Urothelium cell line (cell line): ENCODE data around the gene EPS8.

ENCODE experiments used
- DNase-seq: peaks from one replicate; pipeline ENCODE4 v3.0.0; 2011; ENCODE audit warnings: low spot score, mixed read lengths
- FAIRE-seq: peaks from 2 replicates; lab custom pipeline; 2011; peaks lifted over from hg19 to GRCh38; lab: Jason Lieb, UNC

Gene EPS8

GRCh38 chr12:15800278-15800677, 11.1 kb upstream of the EPS8 start:
- DNase-seq (no peak), FAIRE-seq (no peak)

- FAIRE-seq (peak; percentile 48), DNase-seq (no peak)
Measured at GRCh38 chr12:15797818-15798217, 8.6 kb upstream of the EPS8 start.

- DNase-seq (peak; percentile 28), FAIRE-seq (no peak)
Measured at GRCh38 chr12:15796493-15797141, 7.4 kb upstream of the EPS8 start.

GRCh38 chr12:15794836-15795235, 5.6 kb upstream of the EPS8 start:
- FAIRE-seq (no peak), DNase-seq (no peak)

- no peak for FAIRE-seq
- no peak for DNase-seq
Measured at GRCh38 chr12:15794196-15794595, 5.0 kb upstream of the EPS8 start.

GRCh38 chr12:15788233-15789219, 662 bp downstream of the EPS8 start:
- FAIRE-seq: no peak
- DNase-seq: peak; percentile 48

GRCh38 chr12:15787778-15788177, 1.4 kb downstream of the EPS8 start:
- FAIRE-seq: no peak
- no peak for DNase-seq

- DNase-seq (no peak), FAIRE-seq (no peak)
Measured at GRCh38 chr12:15786772-15787171, 2.4 kb downstream of the EPS8 start.

- DNase-seq (no peak), FAIRE-seq (no peak)
Measured at GRCh38 chr12:15783288-15783687, 5.9 kb downstream of the EPS8 start.

GRCh38 chr12:15782667-15783066, 6.5 kb downstream of the EPS8 start:
- DNase-seq (no peak), FAIRE-seq (no peak)

GRCh38 chr12:15779925-15780324, 9.3 kb downstream of the EPS8 start:
- FAIRE-seq (no peak), DNase-seq (no peak)

GRCh38 chr12:15778126-15778525, 11.1 kb downstream of the EPS8 start:
- no peak for FAIRE-seq

GRCh38 chr12:15777355-15778012, 11.7 kb downstream of the EPS8 start:
- FAIRE-seq (no peak), DNase-seq (no peak)

More at GRCh38 chr12:15778126-15778525, 11.1 kb downstream of the EPS8 start:
- no peak for DNase-seq

GRCh38 chr12:15776532-15776931, 12.7 kb downstream of the EPS8 start:
- DNase-seq (no peak), FAIRE-seq (no peak)

GRCh38 chr12:15774819-15775218, 14.4 kb downstream of the EPS8 start:
- FAIRE-seq: no peak
- DNase-seq: no peak

GRCh38 chr12:15772405-15773018, 16.7 kb downstream of the EPS8 start:
- DNase-seq: no peak

GRCh38 chr12:15770581-15770980, 18.6 kb downstream of the EPS8 start:
- FAIRE-seq: no peak
- no peak for DNase-seq

More at GRCh38 chr12:15772405-15773018, 16.7 kb downstream of the EPS8 start:
- FAIRE-seq: no peak

- FAIRE-seq: no peak
- DNase-seq: no peak
Measured at GRCh38 chr12:15770021-15770420, 19.2 kb downstream of the EPS8 start.

GRCh38 chr12:15769586-15769985, 19.6 kb downstream of the EPS8 start:
- DNase-seq (no peak), FAIRE-seq (no peak)

- no peak for DNase-seq
- FAIRE-seq: no peak
Measured at GRCh38 chr12:15767301-15767700, 21.9 kb downstream of the EPS8 start.

GRCh38 chr12:15763328-15763727, 25.9 kb downstream of the EPS8 start:
- FAIRE-seq (no peak), DNase-seq (no peak)
